ENCODE measurements around the gene LYPD1. TPM values are rescaled to one million over a fixed set of nuclear protein-coding genes. Genes with fewer than 3 reads are reported as not detected.

Gene LYPD1
- total RNA-seq, 1 donor from 2014 or later = 1.2 TPM

- DNase-seq (no peak), ATAC-seq (no peak)
- intact Hi-C loops (cut with DNase I) = no loop called here
- Histone ChIP-seq H3K27me3 (no peaks in the 10 kb centered on the region), H3K4me3 (no peak overlapping the region), H3K9me3 (no peaks in the 10 kb centered on the region), H3K36me3 (no peaks in the 10 kb centered on the region), H3K4me1 (no peaks in the 10 kb centered on the region), H3K27ac (no peak overlapping the region)
- TF ChIP-seq CTCF (IDR thresholded peaks at IDR 0.05) = no peak
Measured at GRCh38 chr2:132690664-132691303, 20.8 kb upstream of the LYPD1 start.

- Histone ChIP-seq H3K27me3 (no peaks in the 10 kb centered on the region), H3K4me3 (no peak overlapping the region), H3K9me3 (no peaks in the 10 kb centered on the region), H3K36me3 (no peaks in the 10 kb centered on the region), H3K27ac (no peak overlapping the region), H3K4me1 (no peaks in the 10 kb centered on the region)
- TF ChIP-seq CTCF (IDR thresholded peaks at IDR 0.05) = no peak
- ATAC-seq = no peak
- DNase-seq = no peak
- intact Hi-C loops (cut with DNase I) = no loop called here
Measured at GRCh38 chr2:132681766-132682165, 11.8 kb upstream of the LYPD1 start.

- H3K4me3 ChIP-seq = no peak overlapping the region
- intact Hi-C loops (cut with DNase I) = no loop called here
- H3K27ac ChIP-seq = no peak overlapping the region
- H3K36me3 ChIP-seq = no peaks in the 10 kb centered on the region
- H3K27me3 ChIP-seq = no peaks in the 10 kb centered on the region
- ATAC-seq = no peak
- H3K9me3 ChIP-seq = no peaks in the 10 kb centered on the region
- H3K4me1 ChIP-seq = no peaks in the 10 kb centered on the region
- no peak for DNase-seq
- TF ChIP-seq CTCF (IDR thresholded peaks at IDR 0.05) = no peak
Measured at GRCh38 chr2:132680544-132680943, 10.5 kb upstream of the LYPD1 start.

GRCh38 chr2:132678483-132678882 is 8.5 kb upstream of the LYPD1 start:
- TF ChIP-seq CTCF (IDR thresholded peaks at IDR 0.05) = no peak
- H3K36me3 ChIP-seq = no peaks in the 10 kb centered on the region
- ATAC-seq (no peak), DNase-seq (no peak)
- no peaks in the 10 kb centered on the region for H3K4me1 ChIP-seq
- no peaks in the 10 kb centered on the region for H3K27me3 ChIP-seq
- no peak overlapping the region for H3K27ac ChIP-seq
- intact Hi-C loops (cut with DNase I) = no loop called here
- no peak overlapping the region for H3K4me3 ChIP-seq
- no peaks in the 10 kb centered on the region for H3K9me3 ChIP-seq

GRCh38 chr2:132677661-132678060 is 7.7 kb upstream of the LYPD1 start:
- ATAC-seq (no peak), DNase-seq (no peak)
- Histone ChIP-seq H3K9me3 (no peaks in the 10 kb centered on the region), H3K36me3 (no peaks in the 10 kb centered on the region), H3K4me1 (no peaks in the 10 kb centered on the region), H3K4me3 (no peak overlapping the region), H3K27ac (no peak overlapping the region), H3K27me3 (no peaks in the 10 kb centered on the region)
- no peak for TF ChIP-seq CTCF (IDR thresholded peaks at IDR 0.05)
- intact Hi-C loops (cut with DNase I) = no loop called here

- DNase-seq (no peak), ATAC-seq (no peak)
- no peaks in the 10 kb centered on the region for H3K9me3 ChIP-seq
- H3K27me3 ChIP-seq = no peaks in the 10 kb centered on the region
- H3K27ac ChIP-seq = no peak overlapping the region
- no peak for TF ChIP-seq CTCF (IDR thresholded peaks at IDR 0.05)
- H3K4me1 ChIP-seq = no peaks in the 10 kb centered on the region
- H3K4me3 ChIP-seq = no peak overlapping the region
- intact Hi-C loops (cut with DNase I) = no loop called here
- H3K36me3 ChIP-seq = no peaks in the 10 kb centered on the region
Measured at GRCh38 chr2:132676999-132677398, 7.0 kb upstream of the LYPD1 start.

All from upper lobe of right lung (tissue), 1 donor.